Pancreas (tissue), 10 donors: ENCODE results near the gene SNU13. TPM values are rescaled to one million over a fixed set of nuclear protein-coding genes. Genes with fewer than 3 reads are reported as not detected.

ENCODE experiments used
- ATAC-seq, 4 donors: fragments of 200-7000 bp; cut with Tn5 transposase; one replicate each; pipeline versions ENCODE4 v1.8.0 to v1.9.1; 2020; ENCODE audit warnings: mild to moderate bottlenecking in 4 of 4, moderate library complexity in 4 of 4
- DNase-seq, 6 donors: peaks; one replicate each; pipeline ENCODE4 v3.0.0-alpha.2; 2020
- FAIRE-seq: peaks from 2 replicates; lab custom pipeline; 2012; peaks lifted over from hg19 to GRCh38; lab: Jason Lieb, UNC
- H3K27ac ChIP-seq, 4 donors: fragments of 200-600 bp; sonication (generic); 1 replicate in 3 of 4; 2 replicates in 1 of 4; pipeline versions ENCODE4 v1.5.0 to v1.8.0; 2020
- H3K27me3 ChIP-seq, 4 donors: fragments of 200-600 bp; one replicate each; pipeline ENCODE4 v1.8.0; 2021
- H3K36me3 ChIP-seq, 3 donors: fragments of 200-600 bp; sonication (generic) in 1 of 3; one replicate each; pipeline versions ENCODE4 v1.5.0 to v1.8.0; 2020 to 2021
- H3K4me1 ChIP-seq, 3 donors: fragments of 200-600 bp; one replicate each; pipeline ENCODE4 v1.8.0; 2021
- H3K4me3 ChIP-seq, 4 donors: fragments of 200-600 bp; sonication (generic) in 2 of 4; one replicate each; pipeline versions ENCODE4 v1.5.0 to v1.8.0; 2020 to 2021
- H3K9me3 ChIP-seq, 4 donors: fragments of 200-600 bp; one replicate each; pipeline ENCODE4 v1.8.0; 2021
- CTCF ChIP-seq, 4 donors: fragments of 200-600 bp; sonication (generic) in 3 of 4; IDR thresholded peaks; one replicate each; pipeline versions ENCODE4 v1.5.0 to v1.8.0; 2021; ENCODE audit warnings: antibody characterized with exemption in 4 of 4
- WGBS, 2 donors: extraction: QIAGEN DNeasy Blood & Tissue Kit; methylation state at CpG; one replicate each; pipeline ENCODE4 v1.1.7; 2013; 5-methylcytosine and 5-hydroxymethylcytosine counted together
- intact Hi-C, 3 donors: fragments of 100-400 bp; cut with DNase I; formaldehyde crosslinking; loops; one replicate each; pipeline versions ENCODE4 v1.11.1 to v1.14.2; 2022
- polyA plus RNA-seq, 2 donors: library from polyadenylated mRNA; stranded (reverse); fragments of 200-250 nt; gene quantifications; one replicate each; pipeline ENCODE4 v1.2.3, GENCODE V29; 2013
- total RNA-seq, 6 donors: library from RNA; stranded (reverse); fragmentation: NEBNext Ultra II Directional in 4 of 6; extraction: Animal tissue kit (Norgen Biotek cat#: 25700) in 4 of 6; gene quantifications; one replicate each; pipeline versions ENCODE4 v1.2.1 to v1.2.4, GENCODE V29; 2021 to 2023
- donor health status: healthy with polysubstance abuse.
- donor health status: DM: no; HTN: no; CAD: no; lungs with moderate emphysema.
- donor health status: DM: no; HTN: no; CAD: no.
- donor health status: control.
- donor health status: control.
- donor health status: Bipolar disorder and iron deficiency.
- donor health status: DM: yes; HTN: yes; CAD: no.
- donor health status: DM: no; HTN: no; CAD: no.
- donor health status: DM: no; HTN: no; CAD: no.
- donor health status: DM: yes; HTN: yes; CAD: no.

SNU13 gene
- total and polyA plus RNA-seq, 8 donors, result 43.5 to 89.7 (median 59.5) TPM

DNA sequence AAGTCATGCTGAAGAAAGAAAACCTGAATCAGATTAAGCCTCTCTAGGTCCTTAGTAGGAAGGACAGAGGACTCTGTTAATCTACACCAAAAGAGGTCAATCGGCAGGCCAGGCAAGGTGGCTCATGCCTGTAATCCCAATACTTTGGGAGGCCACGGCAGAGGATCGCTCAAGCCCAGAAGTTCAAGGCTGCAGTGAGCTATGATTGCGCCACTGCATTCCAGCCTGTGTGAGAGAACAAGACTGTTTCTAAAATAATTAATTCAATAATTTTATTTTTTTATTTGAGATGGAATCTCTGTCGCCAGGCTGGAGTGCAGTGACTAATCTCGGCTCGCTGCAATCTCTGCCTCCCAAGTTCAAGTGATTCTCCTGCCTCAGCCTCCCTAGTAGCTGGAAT lies 63.1 kb downstream of the SNU13 start:
- no peak for ATAC-seq
- no peaks in the 10 kb centered on the region for H3K27me3 ChIP-seq
- 95 to 98% methylated on average over 7 of the region's 7 CpGs for WGBS, 2 donors
- intact Hi-C loops, result no loop called here
- H3K27ac ChIP-seq, result no peak overlapping the region
- H3K36me3 ChIP-seq, result peaks cover 0 to 42% (median 11%) of the 10 kb centered on the region in 3 donors
- H3K4me3 ChIP-seq, result no peak overlapping the region
- no peak for FAIRE-seq
- no peaks in the 10 kb centered on the region for H3K9me3 ChIP-seq
- TF ChIP-seq CTCF (IDR thresholded peaks at IDR 0.05), result no peak
- no peak for DNase-seq
- peaks cover 6 to 8% (median 7%) of the 10 kb centered on the region in 3 donors for H3K4me1 ChIP-seq

Other genes with a start within 250 kb of the SNU13 start
- gene TOB2, start 242.1 kb downstream of the SNU13 start, total RNA-seq, result 10 to 100 TPM; 11.0 to 30.5 (median 19.9) TPM
- gene TOB2, start 242.1 kb downstream of the SNU13 start, polyA plus RNA-seq, result 10 to 100 TPM; 12.6 to 15.9 TPM
- 10 to 100 TPM in 5 of 6 donors, 1 to 10 TPM in 1; 8.8 to 18.6 (median 16.2) TPM for gene PHF5A, start 220.2 kb downstream of the SNU13 start, total RNA-seq
- 10 to 100 TPM; 22.1 to 29.7 TPM for gene PHF5A, start 220.2 kb downstream of the SNU13 start, polyA plus RNA-seq
- 10 to 100 TPM; 34.2 to 53.1 (median 40.8) TPM for gene ACO2, start 219.8 kb downstream of the SNU13 start, total RNA-seq
- gene ACO2, start 219.8 kb downstream of the SNU13 start, polyA plus RNA-seq, result 10 to 100 TPM; 19.2 to 33.2 TPM
- gene POLR3H, start 144.4 kb downstream of the SNU13 start, total RNA-seq, result 10 to 100 TPM; 11.0 to 18.9 (median 13.9) TPM
- gene POLR3H, start 144.4 kb downstream of the SNU13 start, polyA plus RNA-seq, result 10 to 100 TPM; 14.8 to 22.0 TPM
- 10 to 100 TPM in 3 of 6 donors, 1 to 10 TPM in 3; 1.4 to 22.8 (median 11.4) TPM for gene CSDC2, start 127.9 kb downstream of the SNU13 start, total RNA-seq
- gene CSDC2, start 127.9 kb downstream of the SNU13 start, polyA plus RNA-seq, result 10 to 100 TPM in 1 of 2 donors, 1 to 10 TPM in 1; 8.6 to 50.9 TPM
- 10 to 100 TPM; 10.3 to 26.6 (median 20.2) TPM for gene PMM1, start 99.0 kb downstream of the SNU13 start, total RNA-seq
- 10 to 100 TPM; 26.4 to 69.2 TPM for gene PMM1, start 99.0 kb downstream of the SNU13 start, polyA plus RNA-seq
- 10 to 100 TPM in 3 of 6 donors, 1 to 10 TPM in 3; 8.2 to 14.8 (median 10.3) TPM for gene DESI1, start 67.8 kb downstream of the SNU13 start, total RNA-seq
- 1 to 10 TPM; 9.5 to 9.6 TPM for gene DESI1, start 67.8 kb downstream of the SNU13 start, polyA plus RNA-seq
- gene XRCC6, start 67.6 kb downstream of the SNU13 start, total RNA-seq, result 10 to 100 TPM; 49.8 to 85.4 (median 76.1) TPM
- gene XRCC6, start 67.6 kb downstream of the SNU13 start, polyA plus RNA-seq, result 10 to 100 TPM; 51.5 to 86.4 TPM
- 1 to 10 TPM in 1 of 6 donors, under 1 TPM in 4, not detected in 1; 0.28 to 2.3 (median 0.35) TPM for gene MEI1, start 10.6 kb upstream of the SNU13 start, total RNA-seq
- under 1 TPM; 0.15 to 0.70 TPM for gene MEI1, start 10.6 kb upstream of the SNU13 start, polyA plus RNA-seq
- 1 to 10 TPM; 2.9 to 7.6 (median 4.9) TPM for gene CCDC134, start 111.8 kb upstream of the SNU13 start, total RNA-seq
- 1 to 10 TPM; 1.9 to 2.0 TPM for gene CCDC134, start 111.8 kb upstream of the SNU13 start, polyA plus RNA-seq
- gene SREBF2, start 144.2 kb upstream of the SNU13 start, total RNA-seq, result 10 to 100 TPM; 28.2 to 44.8 (median 34.3) TPM
- 10 to 100 TPM; 32.7 to 37.3 TPM for gene SREBF2, start 144.2 kb upstream of the SNU13 start, polyA plus RNA-seq
- not detected for gene SHISA8, start 226.2 kb upstream of the SNU13 start, total RNA-seq
- not detected for gene SHISA8, start 226.2 kb upstream of the SNU13 start, polyA plus RNA-seq
- under 1 TPM in 4 of 6 donors, not detected in 2; 0.06 to 0.14 (median 0.12) TPM for gene TNFRSF13C, start 237.9 kb upstream of the SNU13 start, total RNA-seq
- gene TNFRSF13C, start 237.9 kb upstream of the SNU13 start, polyA plus RNA-seq, result under 1 TPM; 0.04 to 0.05 TPM